ENCODE results near the gene MIR17HG.
"Not testable (repeated sequence)": the region's sequence is repeated elsewhere in the genome, so short reads cannot be mapped to it uniquely, and the experiment has no call there.

Gene MIR17HG

DNA sequence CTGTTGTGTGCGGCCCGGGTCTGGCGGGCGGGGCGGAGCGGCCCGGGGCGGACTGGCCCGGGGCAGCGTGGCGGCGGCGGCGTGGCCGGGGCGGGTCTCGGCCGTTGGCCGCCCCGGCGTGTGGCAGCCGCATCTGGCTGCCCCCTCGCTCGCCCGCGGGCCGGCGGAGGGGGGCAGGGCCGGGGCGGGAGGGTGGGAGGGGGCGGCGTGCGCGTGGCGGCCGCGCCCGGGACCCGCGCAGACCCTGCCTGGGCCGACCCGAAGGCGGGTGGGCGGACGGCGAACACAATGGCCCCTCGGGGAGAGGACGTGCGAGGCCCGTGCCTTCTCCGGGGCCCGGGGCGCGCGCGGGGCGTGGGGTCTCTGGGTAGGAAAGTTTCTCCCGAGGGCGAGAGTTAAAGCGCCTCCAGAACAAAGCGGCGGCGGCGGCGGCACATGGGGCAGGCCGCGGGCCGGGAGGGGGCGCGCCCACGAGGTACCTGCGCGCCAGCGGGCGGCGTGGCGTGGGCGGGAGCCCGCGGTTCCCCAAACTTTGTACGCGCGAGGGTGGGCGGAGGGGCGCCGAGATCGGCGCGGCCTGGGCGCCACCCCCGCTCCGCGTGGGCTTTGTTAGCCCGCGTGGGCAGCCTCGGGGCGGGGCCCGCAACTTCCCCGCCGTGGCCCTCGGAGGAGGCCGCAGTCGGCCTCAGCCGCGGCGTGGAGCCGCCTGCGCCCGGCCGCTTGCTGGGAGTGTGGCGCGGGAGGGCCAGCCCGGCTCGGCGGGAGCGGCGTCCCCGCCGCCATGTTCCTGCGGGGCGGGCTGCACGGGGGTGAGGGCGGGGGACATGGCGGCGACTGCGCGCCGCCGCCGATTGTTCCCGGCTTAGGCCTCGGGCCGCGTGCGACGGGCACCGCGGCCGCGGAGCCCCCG, 764 bp downstream of the MIR17HG start:
- no peak for DNase-seq

DNA sequence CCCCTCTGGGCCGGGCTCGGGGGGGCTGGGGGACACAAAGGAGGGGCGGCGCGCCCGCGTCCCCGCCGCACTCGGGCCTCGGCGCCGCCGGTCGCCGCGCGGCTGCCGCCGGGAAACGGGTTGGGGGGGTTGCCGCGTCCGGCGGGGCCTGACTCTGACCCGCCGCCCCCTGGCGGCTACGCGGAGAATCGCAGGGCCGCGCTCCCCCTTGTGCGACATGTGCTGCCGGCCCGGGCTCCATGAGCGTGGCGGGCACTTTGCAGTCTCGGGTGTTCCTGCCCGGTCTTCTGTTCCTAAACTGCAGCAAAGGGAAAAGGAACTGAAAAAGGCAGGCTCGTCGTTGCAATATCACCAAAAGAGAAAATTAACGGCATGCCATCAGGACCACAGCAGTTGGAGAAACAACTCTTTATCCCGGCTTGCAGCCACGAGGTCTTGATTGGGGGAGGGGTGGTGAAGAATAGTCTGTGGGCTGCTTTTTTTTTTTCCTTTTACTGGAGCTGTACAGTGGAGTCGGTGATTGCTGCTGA, 1.5 kb downstream of the MIR17HG start:
- DNase-seq: peak; percentile 80

GRCh38 chr13:91349992-91350911, 2.8 kb downstream of the MIR17HG start:
- no peak for DNase-seq

DNA sequence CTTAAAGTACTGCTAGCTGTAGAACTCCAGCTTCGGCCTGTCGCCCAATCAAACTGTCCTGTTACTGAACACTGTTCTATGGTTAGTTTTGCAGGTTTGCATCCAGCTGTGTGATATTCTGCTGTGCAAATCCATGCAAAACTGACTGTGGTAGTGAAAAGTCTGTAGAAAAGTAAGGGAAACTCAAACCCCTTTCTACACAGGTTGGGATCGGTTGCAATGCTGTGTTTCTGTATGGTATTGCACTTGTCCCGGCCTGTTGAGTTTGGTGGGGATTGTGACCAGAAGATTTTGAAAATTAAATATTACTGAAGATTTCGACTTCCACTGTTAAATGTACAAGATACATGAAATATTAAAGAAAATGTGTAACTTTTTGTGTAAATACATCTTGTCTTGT, 3.6 kb downstream of the MIR17HG start:
- no peak for DNase-seq

- DNase-seq: no peak
Measured at GRCh38 chr13:91351980-91352379, 4.5 kb downstream of the MIR17HG start.

DNA sequence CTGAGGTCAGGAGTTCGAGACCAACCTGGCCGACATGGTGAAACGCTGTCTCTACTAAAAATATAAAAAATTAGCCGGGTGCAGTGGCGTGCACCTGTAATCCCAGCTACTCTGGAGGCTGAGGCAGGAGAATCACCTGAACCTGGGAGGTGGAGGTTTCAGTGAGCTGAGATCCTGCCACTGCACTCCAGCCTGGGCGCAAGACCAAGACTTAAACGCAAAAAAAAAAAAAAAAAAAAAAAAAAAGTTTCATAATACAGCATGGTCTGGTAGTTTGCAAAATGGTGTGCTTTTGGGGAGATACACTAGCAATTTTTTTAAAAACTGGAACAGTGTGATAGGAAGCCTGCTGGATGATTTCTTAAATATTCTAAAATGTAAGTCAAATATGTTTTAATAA, 5.4 kb downstream of the MIR17HG start:
- not testable (repeated sequence) for DNase-seq

GRCh38 chr13:91353494-91353893, 6.0 kb downstream of the MIR17HG start:
- DNase-seq: no peak

- DNase-seq: no peak
Measured at GRCh38 chr13:91355099-91355825, 7.8 kb downstream of the MIR17HG start.

DNA sequence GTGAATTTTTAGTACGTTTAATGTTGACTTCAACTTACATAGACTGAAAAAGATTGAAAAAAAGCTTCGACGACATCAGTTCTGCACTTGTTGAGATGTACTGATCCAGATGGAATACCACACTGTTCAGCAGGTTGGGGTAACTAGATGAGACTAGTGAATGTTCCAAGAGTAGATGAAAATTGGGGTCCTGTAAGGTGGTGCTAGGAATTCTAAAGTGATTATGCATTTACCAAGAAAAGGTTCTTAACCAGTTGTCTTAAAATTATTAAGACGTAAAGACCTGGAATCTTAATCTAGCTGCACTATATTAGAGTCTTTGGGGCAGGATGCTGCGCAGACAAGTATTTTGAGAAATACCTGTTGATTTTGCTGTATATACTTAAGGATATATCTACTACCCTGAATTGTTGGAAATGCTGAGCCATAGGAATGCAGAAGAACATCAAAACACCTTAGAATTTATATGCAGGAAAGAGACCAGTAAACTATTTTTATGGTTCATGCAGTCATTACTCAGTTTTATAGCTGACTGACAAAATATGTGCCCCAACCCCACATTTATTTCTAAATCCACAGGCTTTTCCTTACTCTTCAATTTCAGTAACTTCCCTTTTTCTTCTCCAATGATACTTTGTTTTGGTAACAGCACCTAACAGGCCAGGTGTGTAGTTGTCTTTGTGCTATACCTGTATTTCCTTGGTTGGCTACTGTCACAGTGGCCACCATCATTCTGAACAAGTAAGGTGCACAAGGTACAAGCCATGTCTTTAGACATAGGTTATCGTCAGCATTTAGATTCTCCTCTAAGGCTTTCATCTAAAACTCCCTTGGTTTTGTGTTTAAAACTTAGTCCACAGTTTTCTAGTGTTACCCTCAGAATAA, 8.6 kb downstream of the MIR17HG start:
- no peak for DNase-seq

- DNase-seq: no peak
Measured at GRCh38 chr13:91356919-91357612, 9.6 kb downstream of the MIR17HG start.

GRCh38 chr13:91357613-91358386, 10.3 kb downstream of the MIR17HG start:
- no peak for DNase-seq

DNA sequence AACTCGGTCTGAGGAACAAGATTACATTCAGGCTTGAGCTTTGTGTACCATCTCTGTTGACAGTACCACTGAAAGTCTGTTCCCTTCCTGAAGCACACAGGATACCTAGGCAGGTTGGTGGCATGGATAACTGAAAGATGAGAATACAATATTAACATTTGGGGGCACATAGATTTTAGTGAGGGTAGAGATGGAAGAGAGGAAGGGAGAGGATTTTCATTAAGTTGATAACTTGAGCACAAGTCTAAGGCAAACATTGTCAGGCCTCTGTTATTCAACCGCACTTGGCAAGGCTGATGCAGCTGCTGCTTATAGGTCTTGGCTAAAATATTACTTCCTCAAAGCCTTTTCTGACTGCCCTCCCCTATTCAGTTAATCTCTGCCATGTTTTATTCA, 10.9 kb downstream of the MIR17HG start:
- DNase-seq: no peak

DNA sequence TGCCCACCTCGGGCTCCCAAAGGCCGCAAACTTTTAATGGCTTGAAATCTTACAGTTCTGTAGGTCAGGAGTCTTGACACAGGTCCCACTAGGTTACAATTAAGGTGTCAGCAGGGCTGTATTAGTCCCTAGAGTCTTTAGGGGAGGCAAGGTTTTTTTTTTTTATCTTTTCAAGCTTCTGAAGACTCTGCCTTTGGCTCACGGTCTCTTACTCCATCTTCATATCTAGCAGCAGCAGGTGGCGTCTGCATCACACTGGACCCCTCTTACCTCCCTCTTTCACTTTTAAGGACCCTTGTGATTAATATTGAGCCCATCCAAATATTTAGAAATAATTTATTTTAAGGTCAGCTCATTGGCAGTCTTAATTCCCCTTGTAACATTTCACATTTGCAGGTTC, 11.6 kb downstream of the MIR17HG start:
- no peak for DNase-seq

DNA sequence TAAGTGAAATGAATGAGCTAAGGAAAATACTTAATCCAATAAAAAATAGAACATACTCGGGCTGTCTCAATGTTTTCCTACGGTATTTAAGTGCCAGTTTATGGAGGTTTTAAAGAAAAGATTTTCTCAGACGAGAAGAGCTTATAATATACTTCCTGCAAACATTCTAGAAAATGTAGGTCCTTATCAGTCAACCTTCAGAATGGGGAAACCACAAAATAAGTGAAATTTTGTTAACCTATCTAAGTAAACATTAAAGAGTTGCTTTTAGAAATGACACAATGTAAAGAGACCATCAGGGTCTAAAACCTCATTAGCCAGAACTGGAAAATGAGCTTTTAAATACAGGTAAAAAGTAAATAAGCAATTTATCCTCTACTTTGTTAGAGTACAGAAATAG, 12.1 kb downstream of the MIR17HG start:
- no peak for DNase-seq

- DNase-seq: no peak
Measured at GRCh38 chr13:91360246-91360751, 12.8 kb downstream of the MIR17HG start.

GRCh38 chr13:91361755-91362271, 14.3 kb downstream of the MIR17HG start:
- no peak for DNase-seq

DNA sequence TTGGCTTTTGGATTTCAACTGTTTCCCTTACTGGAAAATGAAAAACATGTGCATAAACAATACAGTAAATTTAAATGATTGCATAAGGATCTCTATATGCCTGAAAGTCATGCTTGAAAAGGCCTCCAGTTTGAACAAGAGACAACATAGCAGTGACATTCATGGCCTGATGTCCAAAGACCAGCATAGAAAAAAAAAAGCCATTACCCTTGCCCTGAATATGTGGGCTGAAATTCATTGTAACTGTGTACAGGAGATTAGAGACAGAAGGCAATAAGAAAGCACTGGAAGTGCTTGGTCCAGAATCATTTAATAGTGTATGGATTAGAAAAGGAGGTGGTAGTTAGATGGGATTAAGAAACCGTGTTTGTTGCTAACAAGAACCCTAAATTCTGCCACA, 15.4 kb downstream of the MIR17HG start:
- no peak for DNase-seq

DNA sequence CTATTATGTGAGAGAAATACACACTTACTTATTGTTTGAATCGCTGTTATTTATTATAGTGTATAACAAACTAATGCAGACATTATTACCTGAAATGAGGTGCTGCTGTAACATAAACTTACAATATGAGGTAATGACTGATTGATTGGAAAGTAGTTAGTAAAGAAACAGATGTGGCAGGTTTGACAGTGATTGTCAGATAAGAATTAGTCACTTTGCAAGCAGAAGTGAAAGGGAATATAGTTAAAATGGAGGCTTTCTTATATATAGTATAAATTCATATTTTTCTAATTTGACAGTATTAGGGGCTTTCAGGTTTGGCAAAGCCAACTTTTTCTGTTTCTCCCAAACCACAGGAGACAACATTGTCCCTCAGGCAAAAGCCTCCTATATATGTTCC, 20.6 kb downstream of the MIR17HG start:
- no peak for DNase-seq

DNA sequence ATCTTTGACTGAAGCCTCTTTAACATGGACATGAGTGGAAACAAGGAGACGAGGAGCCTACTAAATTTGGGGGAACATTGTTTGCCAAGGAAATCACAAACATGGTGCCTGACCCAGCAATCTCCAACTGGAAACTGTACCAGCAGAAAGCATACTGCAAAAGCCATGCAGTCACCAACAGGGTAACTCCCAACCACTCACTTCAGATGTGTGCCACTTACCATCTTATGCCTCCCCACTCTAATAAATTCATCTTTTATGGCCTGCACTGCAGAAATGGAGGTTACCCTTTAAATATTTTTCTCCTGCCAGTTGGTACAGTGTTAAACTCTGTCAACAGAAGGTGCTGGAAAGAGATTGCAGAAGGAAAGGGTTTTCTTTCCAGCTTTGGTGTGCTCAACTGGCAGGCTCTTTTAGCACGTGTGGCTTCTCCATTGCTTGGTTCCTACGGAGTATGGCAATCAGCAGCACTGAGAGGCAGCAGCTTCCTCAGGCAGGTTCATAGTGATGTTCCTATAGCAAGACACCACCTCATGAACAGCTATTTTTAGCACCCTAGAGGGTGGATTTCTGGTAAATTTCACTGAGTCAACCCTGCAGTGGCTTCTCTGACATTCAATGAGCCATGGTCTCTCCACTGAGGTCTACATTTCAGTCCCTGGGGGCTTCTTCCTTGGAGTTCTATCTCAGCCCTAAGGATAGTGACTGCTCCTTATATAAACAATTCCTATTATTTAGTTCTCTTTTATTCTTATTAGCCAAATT, 21.4 kb downstream of the MIR17HG start:
- DNase-seq: no peak
